Measurements from ENCODE around the gene CD2BP2.
"Not testable (repeated sequence)": the region's sequence is repeated elsewhere in the genome, so short reads cannot be mapped to it uniquely, and the experiment has no call there.

CD2BP2 gene

GRCh38 chr16:30343491-30343820 is 11.7 kb downstream of the CD2BP2 start:
- not testable (repeated sequence) for ATAC-seq

DNA sequence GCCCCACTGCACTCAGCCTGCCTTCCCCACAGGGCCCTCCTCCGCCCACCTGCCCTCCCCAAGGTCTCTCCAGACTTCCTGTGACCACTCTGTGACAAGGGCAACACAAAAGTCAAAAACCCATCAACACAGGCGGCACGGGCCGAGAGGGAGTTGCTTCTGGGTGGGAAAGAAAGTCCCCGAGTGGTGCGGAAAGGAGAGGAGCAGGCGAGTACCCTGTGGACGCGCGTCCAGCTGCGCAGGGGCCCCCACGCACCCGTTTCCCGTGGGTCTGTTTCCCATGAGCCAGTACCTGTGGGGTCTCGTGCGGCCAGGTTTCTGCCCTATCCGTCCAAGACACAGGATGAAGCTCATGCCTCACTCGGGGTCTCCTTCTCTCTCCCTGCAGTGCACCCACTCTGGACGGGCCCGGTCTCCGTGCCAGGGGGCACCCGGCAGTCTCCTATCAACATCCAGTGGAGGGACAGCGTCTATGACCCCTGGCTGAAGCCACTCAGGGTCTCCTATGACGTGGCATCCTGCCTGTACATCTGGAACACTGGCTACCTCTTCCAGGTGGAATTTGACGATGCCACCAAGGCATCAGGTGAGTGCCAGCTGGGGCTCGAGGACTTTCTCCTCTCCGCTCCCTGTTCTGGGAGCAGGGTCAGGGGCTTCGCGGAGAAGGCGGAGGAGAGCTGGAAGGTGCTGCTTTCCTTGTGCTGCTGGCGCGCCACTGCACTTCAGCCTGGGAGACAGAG is 12.2 kb downstream of the CD2BP2 start:
- no peak for TF ChIP-seq PPARA (CRISPR knock-in tag; IDR thresholded peaks at IDR 0.05; ENCODE audit: borderline replicate concordance)
- TF ChIP-seq CSRNP3 (CRISPR knock-in tag; IDR thresholded peaks at IDR 0.05): no peak
- TF ChIP-seq SNAI2 (CRISPR knock-in tag; IDR thresholded peaks at IDR 0.05): no peak
- no peak for ATAC-seq

- ATAC-seq: not testable (repeated sequence)
These were observed 13.1 kb downstream of the CD2BP2 start for GRCh38 chr16:30341971-30342370.

DNA sequence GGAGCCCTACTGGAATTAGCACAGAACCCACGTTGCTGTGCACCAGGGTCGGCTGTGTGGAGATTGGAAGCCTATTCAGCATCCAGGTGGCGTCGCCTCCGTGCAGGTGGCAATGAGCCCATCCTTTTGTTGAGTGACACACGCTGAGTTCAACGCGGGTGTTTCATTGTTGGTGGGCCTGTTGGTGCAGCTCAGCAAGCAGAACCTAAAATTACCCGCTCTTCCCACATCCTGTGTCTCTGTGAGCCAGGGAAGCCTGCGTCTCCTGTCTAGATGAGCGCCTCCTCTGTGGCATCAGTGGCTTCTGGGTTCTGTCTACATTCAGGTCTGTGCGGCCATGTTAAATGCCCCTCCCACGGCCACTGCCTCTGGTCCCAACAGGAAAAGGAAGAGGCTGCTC is 14.5 kb downstream of the CD2BP2 start:
- ATAC-seq: no peak
- TF ChIP-seq BACH2 (CRISPR knock-in tag; IDR thresholded peaks at IDR 0.05; ENCODE audit: borderline replicate concordance): no peak
- no peak for TF ChIP-seq RARB (CRISPR knock-in tag; IDR thresholded peaks at IDR 0.05)
- TF ChIP-seq CSRNP3 (CRISPR knock-in tag; IDR thresholded peaks at IDR 0.05): no peak
- TF ChIP-seq GLIS3 (CRISPR knock-in tag; IDR thresholded peaks at IDR 0.05): no peak
- no peak for TF ChIP-seq ARNTL (CRISPR knock-in tag; IDR thresholded peaks at IDR 0.05; ENCODE audit: borderline replicate concordance, low read depth)
- no peak for TF ChIP-seq ESRRG (CRISPR knock-in tag; IDR thresholded peaks at IDR 0.05)
- no peak for TF ChIP-seq ZFP3 (CRISPR knock-in tag; IDR thresholded peaks at IDR 0.05)
- TF ChIP-seq TOX (CRISPR knock-in tag; IDR thresholded peaks at IDR 0.05; ENCODE audit: borderline replicate concordance): no peak
- TF ChIP-seq OSR1 (CRISPR knock-in tag; IDR thresholded peaks at IDR 0.05): no peak
- TF ChIP-seq CSDC2 (CRISPR knock-in tag; IDR thresholded peaks at IDR 0.05): no peak
- TF ChIP-seq, protein P1, sequence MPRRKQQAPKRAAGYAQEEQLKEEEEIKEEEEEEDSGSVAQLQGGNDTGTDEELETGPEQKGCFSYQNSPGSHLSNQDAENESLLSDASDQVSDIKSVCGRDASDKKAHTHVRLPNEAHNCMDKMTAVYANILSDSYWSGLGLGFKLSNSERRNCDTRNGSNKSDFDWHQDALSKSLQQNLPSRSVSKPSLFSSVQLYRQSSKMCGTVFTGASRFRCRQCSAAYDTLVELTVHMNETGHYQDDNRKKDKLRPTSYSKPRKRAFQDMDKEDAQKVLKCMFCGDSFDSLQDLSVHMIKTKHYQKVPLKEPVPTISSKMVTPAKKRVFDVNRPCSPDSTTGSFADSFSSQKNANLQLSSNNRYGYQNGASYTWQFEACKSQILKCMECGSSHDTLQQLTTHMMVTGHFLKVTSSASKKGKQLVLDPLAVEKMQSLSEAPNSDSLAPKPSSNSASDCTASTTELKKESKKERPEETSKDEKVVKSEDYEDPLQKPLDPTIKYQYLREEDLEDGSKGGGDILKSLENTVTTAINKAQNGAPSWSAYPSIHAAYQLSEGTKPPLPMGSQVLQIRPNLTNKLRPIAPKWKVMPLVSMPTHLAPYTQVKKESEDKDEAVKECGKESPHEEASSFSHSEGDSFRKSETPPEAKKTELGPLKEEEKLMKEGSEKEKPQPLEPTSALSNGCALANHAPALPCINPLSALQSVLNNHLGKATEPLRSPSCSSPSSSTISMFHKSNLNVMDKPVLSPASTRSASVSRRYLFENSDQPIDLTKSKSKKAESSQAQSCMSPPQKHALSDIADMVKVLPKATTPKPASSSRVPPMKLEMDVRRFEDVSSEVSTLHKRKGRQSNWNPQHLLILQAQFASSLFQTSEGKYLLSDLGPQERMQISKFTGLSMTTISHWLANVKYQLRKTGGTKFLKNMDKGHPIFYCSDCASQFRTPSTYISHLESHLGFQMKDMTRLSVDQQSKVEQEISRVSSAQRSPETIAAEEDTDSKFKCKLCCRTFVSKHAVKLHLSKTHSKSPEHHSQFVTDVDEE (CRISPR knock-in tag; IDR thresholded peaks at IDR 0.05): no peak
- TF ChIP-seq ZNF565 (CRISPR knock-in tag; conservative IDR thresholded peaks at IDR 0.05; ENCODE audit: low read depth): no peak
- no peak for TF ChIP-seq ZFP30 (CRISPR knock-in tag; IDR thresholded peaks at IDR 0.05)
- TF ChIP-seq CREB5 (CRISPR knock-in tag; IDR thresholded peaks at IDR 0.05; ENCODE audit: low read depth): no peak
- TF ChIP-seq TCF4 (CRISPR knock-in tag; IDR thresholded peaks at IDR 0.05; ENCODE audit: borderline replicate concordance): no peak
- TF ChIP-seq ZNF70 (CRISPR knock-in tag; IDR thresholded peaks at IDR 0.05): no peak
- TF ChIP-seq ISL1 (CRISPR knock-in tag; IDR thresholded peaks at IDR 0.05): no peak

- not testable (repeated sequence) for ATAC-seq
These were observed 16.4 kb downstream of the CD2BP2 start for GRCh38 chr16:30338715-30339114.

- ATAC-seq: not testable (repeated sequence)
These were observed 17.1 kb downstream of the CD2BP2 start for GRCh38 chr16:30337964-30338357.
